Astrocyte of the cerebellum (primary cell): ENCODE measurements around the gene NRG3.

Experiments
- DNase-seq: peaks from one replicate; pipeline ENCODE4 v3.0.0-alpha.2; 2011; ENCODE audit warnings: low read depth
- H3K4me3 ChIP-seq: 2 replicates; pipeline ENCODE4 v1.5.1; 2011; ENCODE audit warnings: mild to moderate bottlenecking, low read depth, low read length, moderate library complexity
- CTCF ChIP-seq: IDR thresholded peaks from 2 replicates; pipeline ENCODE4 v1.5.1; 2012; ENCODE audit warnings: low read length, low read depth, moderate library complexity, mild to moderate bottlenecking; ENCODE audit errors: missing control alignments
- in situ Hi-C: cut with HindIII; loops from 2 replicates; pipeline ENCODE4 v1.10.0; 2017; ENCODE audit warnings: low sequenced_read_pairs

Gene NRG3

GRCh38 chr10:82757901-82758300, 882.9 kb downstream of the NRG3 start:
- DNase-seq: no peak
- no peak overlapping the region for H3K4me3 ChIP-seq
- TF ChIP-seq CTCF: no peak
- in situ Hi-C loops: no loop called here

GRCh38 chr10:82759050-82759449, 884.1 kb downstream of the NRG3 start:
- H3K4me3 ChIP-seq: no peak overlapping the region
- no peak for TF ChIP-seq CTCF
- in situ Hi-C loops: no loop called here
- no peak for DNase-seq

GRCh38 chr10:82762641-82763040, 887.6 kb downstream of the NRG3 start:
- no peak overlapping the region for H3K4me3 ChIP-seq
- in situ Hi-C loops: no loop called here
- TF ChIP-seq CTCF: no peak
- DNase-seq: peak; percentile 2

GRCh38 chr10:82768040-82768439, 893.0 kb downstream of the NRG3 start:
- no peak for TF ChIP-seq CTCF
- in situ Hi-C loops: no loop called here
- DNase-seq: no peak
- H3K4me3 ChIP-seq: no peak overlapping the region

- no peak overlapping the region for H3K4me3 ChIP-seq
- in situ Hi-C loops: no loop called here
- TF ChIP-seq CTCF: no peak
- DNase-seq: no peak
Observed at GRCh38 chr10:82778908-82779307, 903.9 kb downstream of the NRG3 start.

GRCh38 chr10:82796510-82796909, 921.5 kb downstream of the NRG3 start:
- in situ Hi-C loops: no loop called here
- TF ChIP-seq CTCF: peak; percentile 37
- no peak for DNase-seq
- no peak overlapping the region for H3K4me3 ChIP-seq

GRCh38 chr10:82801289-82801688, 926.3 kb downstream of the NRG3 start:
- no peak for DNase-seq
- H3K4me3 ChIP-seq: no peak overlapping the region
- in situ Hi-C loops: no loop called here
- TF ChIP-seq CTCF: no peak
